HepG2 (cell line): ENCODE data around the gene ANKLE1. TPM values are rescaled to one million over a fixed set of nuclear protein-coding genes. Genes with fewer than 3 reads are reported as not detected.

ENCODE experiments used
- JUNB ChIP-seq: sonication (generic); formaldehyde crosslinking; IDR thresholded peaks from 2 replicates; pipeline ENCODE4 v1.8.0; 2022; ENCODE audit warnings: missing genetic modification reagents, mild to moderate bottlenecking, borderline replicate concordance
- MYC ChIP-seq: sonication (generic); formaldehyde crosslinking; IDR thresholded peaks from 2 replicates; pipeline ENCODE4 v1.9.0; 2021; ENCODE audit warnings: missing genetic modification reagents, borderline replicate concordance
- NR2C2 ChIP-seq: sonication (generic); formaldehyde crosslinking; IDR thresholded peaks from 2 replicates; pipeline ENCODE4 v1.4.0; 2020; ENCODE audit warnings: missing genetic modification reagents, mild to moderate bottlenecking, moderate library complexity, borderline replicate concordance
- PRDM10 ChIP-seq: sonication (generic); formaldehyde crosslinking; IDR thresholded peaks from 2 replicates; pipeline ENCODE4 v1.4.0; 2020; ENCODE audit warnings: low read depth, missing genetic modification reagents
- RARA ChIP-seq: IDR thresholded peaks from 2 replicates; pipeline ENCODE4 v1.6.1; 2016; ENCODE audit warnings: missing genetic modification reagents, missing compliant biosample characterization
- RFX3 ChIP-seq: IDR thresholded peaks from 2 replicates; pipeline ENCODE4 v1.6.1; 2016; ENCODE audit warnings: missing biosample characterization, missing genetic modification reagents
- UBTF ChIP-seq: sonication (generic); formaldehyde crosslinking; IDR thresholded peaks from 2 replicates; pipeline ENCODE4 v1.4.0; 2020; ENCODE audit warnings: mild to moderate bottlenecking, missing genetic modification reagents
- USF2 ChIP-seq, 2 experiments: sonication (generic) in 1 of 2; formaldehyde crosslinking in 1 of 2; IDR thresholded peaks; 2 replicates each; pipeline versions ENCODE4 v1.5.1 to v1.6.1; 2011 to 2020; ENCODE audit warnings: borderline replicate concordance in 1 of 2, low read depth in 1 of 2, low read length in 1 of 2, mild to moderate bottlenecking in 1 of 2, missing genetic modification reagents in 1 of 2, moderate library complexity in 1 of 2
- ZNF12 ChIP-seq: sonication (generic); formaldehyde crosslinking; IDR thresholded peaks from 2 replicates; pipeline ENCODE4 v1.5.0; 2020; ENCODE audit warnings: missing genetic modification reagents
- ZNF121 ChIP-seq: sonication (generic); formaldehyde crosslinking; IDR thresholded peaks from 2 replicates; pipeline ENCODE4 v1.5.0; 2020; ENCODE audit warnings: mild to moderate bottlenecking, missing genetic modification reagents
- ZUFSP ChIP-seq: sonication (generic); formaldehyde crosslinking; IDR thresholded peaks from 2 replicates; pipeline ENCODE4 v1.9.0; 2021; ENCODE audit warnings: missing genetic modification reagents, mild to moderate bottlenecking, borderline replicate concordance
- polyA plus RNA-seq, 8 experiments: library from polyadenylated mRNA; depleted of rRNA in 3 of 8; stranded (reverse) in 7 of 8; unstranded in 1 of 8; fragments of >200 nt; fragmentation: Illumina TruSeq in 4 of 8; extraction: Trizol in 4 of 8; gene quantifications; 2 replicates each; pipeline versions ENCODE4 v1.2.1 to v1.2.3, GENCODE V29; 2011 to 2016; ENCODE audit warnings: low read depth in 4 of 8, missing spikeins in 1 of 8, mixed read lengths in 1 of 8; ENCODE audit not compliant: insufficient read depth in 1 of 8
- total RNA-seq, 5 experiments: library from RNA; depleted of rRNA; stranded (reverse); fragments of >200 nt; fragmentation: Illumina TruSeq; extraction: Trizol; gene quantifications; 2 replicates each; pipeline ENCODE4 v1.2.3, GENCODE V29; 2016; ENCODE audit warnings: low read depth in 1 of 5

The ANKLE1 gene
- total and polyA plus RNA-seq, 2 of the 13 experiments (the other 11 are each of a cell fraction or from before 2014, with no cell fraction given), result 0.69 to 1.5 TPM

GRCh38 chr19:17243830-17244617 lies 37.7 kb upstream of the ANKLE1 start (continued):
- TF ChIP-seq ZNF121, result no peak
- no peak for TF ChIP-seq ZNF12
- TF ChIP-seq USF2 (IDR thresholded peaks at IDR 0.05; ENCODE audit: low read depth, low read length), result no peak
- TF ChIP-seq USF2 (CRISPR knock-in tag; IDR thresholded peaks at IDR 0.05; ENCODE audit: borderline replicate concordance), result no peak; the same call in 1 of the 2 replicates
- no peak for TF ChIP-seq RFX3 (CRISPR knock-in tag)
- peak; percentile 79 for TF ChIP-seq NR2C2 (CRISPR knock-in tag)
- TF ChIP-seq UBTF (CRISPR knock-in tag), result peak; percentile 49
- peak; percentile 85 for TF ChIP-seq MYC (CRISPR knock-in tag)
- TF ChIP-seq JUNB (CRISPR knock-in tag), result no peak
- no peak for TF ChIP-seq ZUFSP
- no peak for TF ChIP-seq PRDM10 (CRISPR knock-in tag)
- TF ChIP-seq RARA (CRISPR knock-in tag), result peak; percentile 97
